Osteoblast (primary cell): ENCODE data around the gene CCDC85C. TPM values are rescaled to one million over a fixed set of nuclear protein-coding genes. Genes with fewer than 3 reads are reported as not detected.

Experiments used
- DNase-seq: peaks from one replicate; pipeline ENCODE4 v3.0.0; 2011; ENCODE audit warnings: low spot score, mixed read lengths; ENCODE audit not compliant: insufficient read length; ENCODE audit errors: missing footprints
- H2AFZ ChIP-seq: 2 replicates; pipeline ENCODE4 v1.6.0; 2011; ENCODE audit warnings: mild to moderate bottlenecking, low read length
- H3K27ac ChIP-seq: 2 replicates; pipeline ENCODE4 v1.5.1; 2011; ENCODE audit warnings: mild to moderate bottlenecking, low read depth, low read length, moderate library complexity
- H3K27me3 ChIP-seq: 2 replicates; pipeline ENCODE4 v1.6.0; 2012; ENCODE audit warnings: mild to moderate bottlenecking, control low read depth, inconsistent platforms, low read length, moderate library complexity; ENCODE audit not compliant: insufficient read depth
- H3K36me3 ChIP-seq: 2 replicates; pipeline ENCODE4 v1.5.1; 2011; ENCODE audit warnings: mild to moderate bottlenecking, low read length, control low read depth, moderate library complexity; ENCODE audit not compliant: insufficient read depth
- H3K4me1 ChIP-seq: 2 replicates; pipeline ENCODE4 v1.5.1; 2011; ENCODE audit warnings: mild to moderate bottlenecking, low read length, control low read depth, moderate library complexity; ENCODE audit not compliant: insufficient read depth
- H3K4me2 ChIP-seq: 2 replicates; pipeline ENCODE4 v1.6.0; 2011; ENCODE audit warnings: mild to moderate bottlenecking, low read length; ENCODE audit not compliant: insufficient read depth
- H3K4me3 ChIP-seq: fragments of 200-600 bp; sonication (generic); 3 replicates; pipeline ENCODE4 v1.5.1; 2012; ENCODE audit warnings: mild to moderate bottlenecking, low read length, inconsistent platforms; ENCODE audit not compliant: insufficient read depth
- H3K79me2 ChIP-seq: 2 replicates; pipeline ENCODE4 v1.6.0; 2012; ENCODE audit warnings: mild to moderate bottlenecking, low read length, control low read depth, inconsistent platforms; ENCODE audit not compliant: insufficient read depth
- H3K9me3 ChIP-seq: 2 replicates; pipeline ENCODE4 v1.5.1; 2011; ENCODE audit warnings: low read depth, low read length, control low read depth
- H4K20me1 ChIP-seq: 2 replicates; pipeline ENCODE4 v1.6.0; 2012; ENCODE audit warnings: mild to moderate bottlenecking, low read length, control low read depth; ENCODE audit not compliant: insufficient read depth
- CTCF ChIP-seq: IDR thresholded peaks from 2 replicates; pipeline ENCODE4 v1.5.1; 2011; ENCODE audit warnings: mild to moderate bottlenecking, low read depth, low read length, moderate library complexity; ENCODE audit errors: extremely low read depth
- total RNA-seq: library from RNA; depleted of rRNA; stranded (reverse); fragments of >200 nt; gene quantifications from 2 replicates; pipeline ENCODE4 v1.2.3, GENCODE V29; 2012

CCDC85C gene
- total RNA-seq, 1 donor: 3.6 TPM

- DNase-seq: peak; percentile 67
- Histone ChIP-seq H3K4me2 (no peak overlapping the region), H3K27me3 (no peaks in the 10 kb centered on the region), H4K20me1 (peaks cover 20% of the 10 kb centered on the region), H3K36me3 (peaks cover 68% of the 10 kb centered on the region), H3K79me2 (no peaks in the 10 kb centered on the region), H3K9me3 (no peaks in the 10 kb centered on the region), H3K27ac (no peak overlapping the region), H3K4me1 (peaks cover 16% of the 10 kb centered on the region), H3K4me3 (no peak overlapping the region), H2AFZ (no peak overlapping the region)
- no peak for TF ChIP-seq CTCF
These were observed 96.0 kb downstream of the CCDC85C start for GRCh38 chr14:99507860-99508640.

GRCh38 chr14:99506276-99506675 lies 97.7 kb downstream of the CCDC85C start:
- Histone ChIP-seq H3K27ac (no peak overlapping the region), H3K9me3 (no peaks in the 10 kb centered on the region), H3K36me3 (peaks cover 81% of the 10 kb centered on the region), H3K27me3 (no peaks in the 10 kb centered on the region), H3K4me1 (peaks cover 7% of the 10 kb centered on the region), H3K79me2 (no peaks in the 10 kb centered on the region), H3K4me2 (no peak overlapping the region), H3K4me3 (no peak overlapping the region), H2AFZ (no peak overlapping the region), H4K20me1 (peaks cover 17% of the 10 kb centered on the region)
- DNase-seq: no peak
- no peak for TF ChIP-seq CTCF

- Histone ChIP-seq H3K36me3 (peaks cover 91% of the 10 kb centered on the region), H4K20me1 (peaks cover 12% of the 10 kb centered on the region)
These were observed 98.9 kb downstream of the CCDC85C start for GRCh38 chr14:99505089-99505488.

More at GRCh38 chr14:99505089-99505488, 98.9 kb downstream of the CCDC85C start:
- Histone ChIP-seq H3K4me1 (no peaks in the 10 kb centered on the region), H3K9me3 (no peaks in the 10 kb centered on the region), H3K4me2 (no peak overlapping the region), H3K4me3 (no peak overlapping the region), H2AFZ (no peak overlapping the region), H3K27me3 (no peaks in the 10 kb centered on the region), H3K27ac (no peak overlapping the region), H3K79me2 (no peaks in the 10 kb centered on the region)
- no peak for TF ChIP-seq CTCF
- no peak for DNase-seq
